HG02840 (cell line): ENCODE results near the gene ALDH9A1.
"Not testable (repeated sequence)": the region's sequence is repeated elsewhere in the genome, so short reads cannot be mapped to it uniquely, and the experiment has no call there.

Experiments used
- ATAC-seq: cut with Tn5 transposase; IDR thresholded peaks from one replicate; pipeline ENCODE4 v1.9.1; 2021; ENCODE audit warnings: mild to moderate bottlenecking, moderate library complexity, moderate number of reproducible peaks; ENCODE audit not compliant: unreplicated experiment, low FRiP score

Gene ALDH9A1

DNA sequence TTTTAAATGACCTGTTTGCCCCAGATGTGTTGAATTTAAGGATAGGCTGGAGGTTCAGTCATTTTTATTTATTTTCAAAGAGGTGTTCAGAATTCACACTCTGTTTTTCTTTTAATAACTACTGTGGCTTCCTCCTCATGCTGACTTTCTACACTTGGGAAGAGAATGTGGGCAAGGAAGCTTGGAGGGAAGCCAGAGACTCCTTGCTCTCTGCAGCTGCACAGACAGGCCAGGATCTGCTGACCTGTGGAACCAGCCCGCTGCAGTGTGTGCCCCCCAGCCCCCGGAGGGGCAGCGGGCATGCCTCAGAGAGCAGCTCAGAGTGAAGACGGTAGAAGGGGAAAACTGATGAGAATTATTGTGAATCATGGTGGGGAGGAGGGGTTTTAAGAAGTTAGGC lies 50.4 kb downstream of the ALDH9A1 start:
- no peak for ATAC-seq

DNA sequence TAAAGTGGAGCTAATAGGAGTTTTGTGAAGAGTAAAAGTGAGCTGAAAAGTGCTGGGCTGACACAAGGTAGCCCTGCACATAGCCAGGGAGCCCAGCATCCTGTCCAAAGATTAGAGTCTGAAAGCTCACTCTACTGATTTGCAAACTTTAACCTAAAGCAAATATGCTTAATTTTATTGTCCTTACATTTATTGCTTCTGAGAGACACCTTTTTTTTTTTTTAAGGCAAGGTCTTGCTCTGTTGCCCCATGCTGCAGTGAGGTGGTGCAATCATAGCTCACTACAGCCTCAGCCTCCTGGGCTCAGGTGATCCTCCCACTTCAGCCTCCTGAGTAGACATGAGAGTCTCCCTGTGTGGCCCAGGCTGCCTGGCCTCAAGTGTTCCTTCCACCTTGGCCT lies 50.8 kb downstream of the ALDH9A1 start:
- no peak for ATAC-seq

GRCh38 chr1:165645654-165646366 lies 52.6 kb downstream of the ALDH9A1 start:
- ATAC-seq, result no peak

DNA sequence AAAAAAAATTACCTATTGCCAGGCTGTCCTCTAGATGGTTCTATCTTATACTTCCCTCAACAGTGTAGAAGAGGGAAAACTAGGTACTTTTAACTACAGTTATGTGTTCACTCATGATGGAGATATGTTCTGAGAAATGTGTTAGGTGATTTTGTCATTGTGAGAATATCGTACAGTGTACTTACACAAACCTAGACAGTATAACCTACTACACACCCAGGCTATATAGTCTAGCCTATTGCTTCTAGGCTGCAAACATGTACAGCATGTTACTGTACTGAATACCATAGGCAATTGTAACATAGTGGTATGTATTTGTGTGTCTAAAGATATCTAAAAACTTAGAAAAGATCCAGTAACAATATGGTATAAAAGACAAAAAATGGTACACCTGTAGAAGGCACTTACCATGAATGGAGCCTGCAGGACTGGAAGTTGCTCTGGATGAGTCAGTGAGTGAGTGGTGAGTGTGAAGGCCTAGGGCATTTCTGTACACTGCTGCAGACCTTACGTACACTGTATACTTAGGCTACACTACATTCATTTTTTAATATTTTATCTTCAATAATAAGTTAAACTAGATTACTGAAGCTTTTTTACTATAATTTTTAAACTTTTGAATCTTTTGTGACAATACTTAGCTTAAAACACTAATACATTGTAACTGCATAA lies 54.2 kb downstream of the ALDH9A1 start:
- no peak for ATAC-seq

DNA sequence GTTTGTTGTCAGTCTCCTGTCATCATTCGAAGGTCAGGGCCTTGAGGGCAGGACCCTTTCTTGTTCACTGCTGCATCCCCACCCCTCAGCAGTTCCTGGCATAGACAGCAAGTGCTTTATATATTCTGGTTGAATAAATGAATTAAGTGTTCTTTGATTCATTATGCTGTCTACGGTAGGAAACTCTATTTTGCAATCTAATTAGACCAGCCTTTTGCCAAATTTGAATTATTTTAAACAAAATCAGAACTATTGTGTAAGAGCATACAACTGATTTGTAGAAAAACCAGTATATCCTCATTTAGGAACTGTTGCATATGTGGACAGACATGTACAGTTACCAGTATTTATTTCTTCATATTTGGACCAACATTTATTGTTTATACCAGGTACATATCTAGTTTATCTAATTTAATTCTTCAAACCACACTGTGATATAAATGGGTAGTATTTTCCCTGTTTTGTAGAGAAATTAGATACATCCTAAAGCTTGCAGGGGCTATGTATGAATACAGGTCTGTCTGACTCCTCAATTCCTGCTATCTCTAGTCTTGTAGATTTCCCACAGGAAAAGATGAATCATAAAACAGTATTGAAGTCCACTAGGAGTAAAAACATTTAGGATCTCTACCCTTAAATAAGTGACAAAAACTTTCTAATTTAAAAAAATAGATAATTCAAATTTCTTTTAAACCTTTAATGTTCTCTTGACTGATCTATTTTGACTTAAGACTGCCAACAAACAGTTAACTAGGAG lies 57.0 kb downstream of the ALDH9A1 start:
- no peak for ATAC-seq

GRCh38 chr1:165639821-165640623 lies 58.3 kb downstream of the ALDH9A1 start:
- ATAC-seq, result no peak

DNA sequence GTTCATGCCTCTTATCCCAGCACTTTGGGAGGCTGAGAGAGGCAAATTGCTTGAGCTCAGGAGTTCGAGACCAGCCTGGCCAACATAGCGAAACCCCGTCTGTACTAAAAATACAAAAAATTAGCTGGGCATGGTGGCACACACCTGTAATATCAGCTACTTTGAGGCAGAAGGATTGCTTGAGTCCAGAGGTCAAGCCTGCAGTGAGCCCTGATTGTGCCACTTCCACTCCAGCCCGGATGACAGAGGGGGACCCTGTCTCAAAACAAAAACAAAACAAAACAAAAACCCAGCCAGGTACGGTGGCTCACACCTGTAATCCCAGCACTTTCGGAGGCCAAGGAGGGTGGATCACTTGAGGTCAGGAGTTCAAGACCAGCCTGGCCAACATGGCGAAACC lies 60.2 kb downstream of the ALDH9A1 start:
- ATAC-seq, result not testable (repeated sequence)

- ATAC-seq, result no peak
Measured at GRCh38 chr1:165637427-165637826, 60.9 kb downstream of the ALDH9A1 start.

- no peak for ATAC-seq
Measured at GRCh38 chr1:165635823-165636222, 62.5 kb downstream of the ALDH9A1 start.

DNA sequence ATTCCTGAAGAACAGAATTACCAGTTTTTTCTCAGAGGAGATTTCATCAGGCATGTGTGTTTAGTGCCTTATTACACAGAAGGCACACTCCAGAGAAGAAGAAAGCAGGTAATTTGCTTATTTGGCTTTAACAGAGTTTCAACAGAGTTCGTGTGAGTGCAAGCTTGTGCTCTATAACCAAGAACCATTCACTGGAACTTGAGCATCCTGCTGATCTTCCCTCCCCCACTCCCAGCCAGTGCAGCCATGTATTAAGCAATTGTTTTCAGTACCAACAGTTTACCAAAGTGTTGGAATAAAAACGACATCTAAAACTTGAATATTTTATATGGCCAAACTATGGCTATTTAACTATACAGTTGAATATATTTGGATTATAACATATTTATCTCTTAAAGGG lies 63.0 kb downstream of the ALDH9A1 start:
- no peak for ATAC-seq

DNA sequence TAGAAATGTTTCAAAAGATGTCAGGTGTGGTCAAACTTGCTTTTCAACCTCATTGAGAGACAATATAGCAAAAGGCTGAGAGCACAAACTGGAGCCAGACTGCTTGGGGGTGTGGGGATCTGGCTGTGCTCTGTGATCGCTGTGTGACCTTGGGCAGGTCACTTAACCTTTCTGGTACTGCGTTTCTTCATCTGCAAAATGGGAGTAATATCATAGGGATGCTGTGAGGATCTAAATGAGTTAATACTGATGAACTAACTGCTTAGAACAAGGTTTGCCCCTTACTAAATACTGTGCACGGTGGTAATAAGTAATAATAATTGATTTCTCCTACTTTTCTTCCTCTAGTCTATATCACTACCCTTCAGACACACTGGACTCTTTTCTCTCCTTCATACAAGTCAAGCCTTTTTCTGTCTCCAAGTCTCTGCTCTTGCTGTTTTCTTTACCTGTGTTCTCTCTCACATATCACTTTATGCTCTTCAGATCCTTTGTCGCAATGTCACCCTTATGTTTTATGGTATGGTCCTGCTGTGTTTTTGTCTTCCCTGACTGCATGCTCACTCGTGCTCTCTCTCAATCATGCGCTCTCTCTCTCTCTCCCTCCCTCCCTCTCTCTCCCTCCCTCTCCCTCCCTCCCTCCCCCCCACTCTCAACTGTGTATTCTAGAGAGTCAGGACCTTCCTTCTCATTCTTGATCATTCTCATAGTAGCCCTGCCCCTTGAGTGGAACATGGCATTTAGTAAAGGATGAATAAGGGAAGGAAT lies 64.0 kb downstream of the ALDH9A1 start:
- ATAC-seq, result no peak

DNA sequence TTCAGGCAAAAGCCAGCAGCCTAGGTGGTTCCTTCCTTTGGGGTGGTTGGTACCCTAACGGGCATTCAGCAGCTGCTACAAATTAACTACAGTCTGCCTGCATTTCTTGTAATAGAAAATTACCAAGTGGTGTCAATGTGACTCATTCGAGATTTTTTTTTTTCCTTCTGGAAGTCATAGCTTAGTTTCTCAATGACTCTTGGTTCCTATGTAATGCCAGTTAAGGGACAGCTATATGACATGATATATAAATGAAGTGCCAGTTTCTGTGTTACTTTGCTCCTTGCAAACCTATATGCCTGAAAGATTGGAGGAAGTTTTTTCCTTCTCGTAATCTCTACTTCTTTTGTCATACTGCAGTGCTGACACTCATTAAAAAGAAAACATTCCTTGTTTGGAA lies 64.7 kb downstream of the ALDH9A1 start:
- ATAC-seq, result no peak

GRCh38 chr1:165632491-165632890 lies 65.9 kb downstream of the ALDH9A1 start:
- ATAC-seq, result no peak

DNA sequence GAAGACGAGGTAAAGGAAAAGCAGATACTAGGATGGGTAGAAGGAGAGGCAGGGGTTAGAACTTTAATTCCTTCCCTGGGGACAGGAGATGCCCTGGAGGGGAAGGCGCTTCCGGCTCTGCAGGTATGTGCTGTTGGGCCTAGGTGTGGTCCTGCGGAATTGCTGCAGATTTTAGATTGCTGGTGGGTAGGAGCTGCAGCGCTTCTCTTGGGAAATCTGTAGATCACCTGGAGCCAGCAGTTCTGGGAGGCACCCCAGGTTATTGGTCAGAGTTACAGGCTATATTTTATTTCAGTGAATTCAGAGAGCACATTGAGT lies 66.3 kb downstream of the ALDH9A1 start:
- ATAC-seq, result no peak

GRCh38 chr1:165631342-165632151 lies 66.8 kb downstream of the ALDH9A1 start:
- peak; percentile 13 for ATAC-seq

GRCh38 chr1:165630629-165631341 lies 67.6 kb downstream of the ALDH9A1 start, which contains the start of gene MGST3:
MGST3 (plus strand) TSS chr1:165631234; CDS start chr1:165649848, 18,614 bp downstream.
- ATAC-seq, result peak; percentile 83

- ATAC-seq, result no peak
Measured at GRCh38 chr1:165629848-165630628, 68.3 kb downstream of the ALDH9A1 start.

GRCh38 chr1:165629151-165629550 lies 69.2 kb downstream of the ALDH9A1 start:
- ATAC-seq, result no peak
